MCF 10A (cell line): ENCODE measurements around the gene GARRE1. TPM values are rescaled to one million over a fixed set of nuclear protein-coding genes. Genes with fewer than 3 reads are reported as not detected.

ENCODE experiments used
- BruUV-seq: library from RNA; stranded (reverse); fragments of 400-500 nt; replicated peaks from 2 replicates; lab custom pipeline; 2021; lab: Mats Ljungman, UMichigan
- CTCF ChIA-PET: fragments of 300-600 bp; sonication (Branson Sonifier 250); formaldehyde crosslinking; extraction: SDS; loops from one replicate; lab custom pipeline; 2021; ENCODE audit warnings: antibody characterized with exemption, inconsistent platforms; lab: Yijun Ruan, JAX
- POLR2A ChIA-PET: fragments of 300-600, 350-650 bp; sonication (Branson Sonifier 250); formaldehyde crosslinking; extraction: SDS; loops from one replicate; lab custom pipeline; 2020; ENCODE audit warnings: antibody characterized with exemption, inconsistent platforms; lab: Yijun Ruan, JAX
- DNase-seq: peaks from one replicate; pipeline ENCODE4 v3.0.0-alpha.2; 2018; ENCODE audit not compliant: unreplicated experiment
- H3K27ac Mint-ChIP-seq: one replicate; pipeline ENCODE4 v1.8.0; 2022; ENCODE audit warnings: mild to moderate bottlenecking, low read depth, mixed read lengths; ENCODE audit not compliant: unreplicated experiment
- H3K27me3 Mint-ChIP-seq: one replicate; pipeline ENCODE4 v1.8.0; 2022; ENCODE audit warnings: mixed read lengths; ENCODE audit not compliant: insufficient read depth, unreplicated experiment
- H3K36me3 Mint-ChIP-seq: one replicate; pipeline ENCODE4 v1.8.0; 2022; ENCODE audit warnings: mild to moderate bottlenecking, moderate library complexity, mixed read lengths; ENCODE audit not compliant: insufficient read depth, unreplicated experiment
- H3K4me1 Mint-ChIP-seq: one replicate; pipeline ENCODE4 v1.8.0; 2022; ENCODE audit warnings: mixed read lengths; ENCODE audit not compliant: insufficient read depth, unreplicated experiment
- H3K4me3 Mint-ChIP-seq: one replicate; pipeline ENCODE4 v1.8.0; 2022; ENCODE audit warnings: mild to moderate bottlenecking, moderate library complexity, mixed read lengths; ENCODE audit not compliant: unreplicated experiment
- H3K9me3 Mint-ChIP-seq: one replicate; pipeline ENCODE4 v1.8.0; 2022; ENCODE audit warnings: mixed read lengths; ENCODE audit not compliant: unreplicated experiment
- intact Hi-C: fragments of 100-400 bp; cut with micrococcal nuclease; formaldehyde crosslinking; loops from 2 replicates; pipeline ENCODE4 v1.14.1; 2022
- total RNA-seq: library from RNA; stranded (reverse); gene quantifications from 2 replicates; pipeline ENCODE4 v1.2.3, GENCODE V29; 2022
- TF ChIP-seq, protein P1 (sequence below): fragments of 200-600 bp; IDR thresholded peaks from one replicate; pipeline ENCODE4 v1.8.0; 2022; ENCODE audit warnings: antibody characterized with exemption, mild to moderate bottlenecking; ENCODE audit not compliant: unreplicated experiment

GARRE1 gene
- total RNA-seq, 1 experiment from 2014 or later: 12.8 TPM

DNA sequence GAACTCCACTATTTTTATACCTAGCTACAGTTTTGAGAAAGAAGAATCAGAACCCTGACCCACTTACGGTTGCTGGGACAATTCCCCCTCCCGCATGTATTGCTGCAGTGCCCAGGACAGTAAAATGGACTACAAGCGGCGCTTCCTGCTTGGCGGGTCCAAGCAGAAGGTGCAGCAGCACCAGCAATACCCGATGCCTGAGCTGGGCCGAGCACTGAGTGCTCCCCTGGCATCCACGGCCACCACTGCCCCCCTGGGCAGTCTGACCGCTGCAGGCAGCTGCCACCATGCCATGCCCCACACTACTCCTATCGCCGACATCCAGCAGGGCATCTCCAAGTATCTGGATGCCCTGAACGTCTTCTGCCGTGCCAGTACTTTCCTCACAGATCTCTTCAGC, 46.0 kb downstream of the GARRE1 start:
- intact Hi-C loops: no loop called here
- no peak overlapping the region for H3K4me3 Mint-ChIP-seq
- no peaks in the 10 kb centered on the region for H3K9me3 Mint-ChIP-seq
- no peak for DNase-seq
- no peaks in the 10 kb centered on the region for H3K4me1 Mint-ChIP-seq
- H3K27me3 Mint-ChIP-seq: no peaks in the 10 kb centered on the region
- H3K36me3 Mint-ChIP-seq: peaks cover 29% of the 10 kb centered on the region
- POLR2A ChIA-PET: interaction anchor here (0.6 kb wide), 1 partner anchor 47 kb away, joined by 3 read pairs; no protein-coding TSS in a partner anchor
- BruUV-seq: no TSS peak
- TF ChIP-seq, protein P1, sequence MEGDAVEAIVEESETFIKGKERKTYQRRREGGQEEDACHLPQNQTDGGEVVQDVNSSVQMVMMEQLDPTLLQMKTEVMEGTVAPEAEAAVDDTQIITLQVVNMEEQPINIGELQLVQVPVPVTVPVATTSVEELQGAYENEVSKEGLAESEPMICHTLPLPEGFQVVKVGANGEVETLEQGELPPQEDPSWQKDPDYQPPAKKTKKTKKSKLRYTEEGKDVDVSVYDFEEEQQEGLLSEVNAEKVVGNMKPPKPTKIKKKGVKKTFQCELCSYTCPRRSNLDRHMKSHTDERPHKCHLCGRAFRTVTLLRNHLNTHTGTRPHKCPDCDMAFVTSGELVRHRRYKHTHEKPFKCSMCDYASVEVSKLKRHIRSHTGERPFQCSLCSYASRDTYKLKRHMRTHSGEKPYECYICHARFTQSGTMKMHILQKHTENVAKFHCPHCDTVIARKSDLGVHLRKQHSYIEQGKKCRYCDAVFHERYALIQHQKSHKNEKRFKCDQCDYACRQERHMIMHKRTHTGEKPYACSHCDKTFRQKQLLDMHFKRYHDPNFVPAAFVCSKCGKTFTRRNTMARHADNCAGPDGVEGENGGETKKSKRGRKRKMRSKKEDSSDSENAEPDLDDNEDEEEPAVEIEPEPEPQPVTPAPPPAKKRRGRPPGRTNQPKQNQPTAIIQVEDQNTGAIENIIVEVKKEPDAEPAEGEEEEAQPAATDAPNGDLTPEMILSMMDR: no peak
- H3K27ac Mint-ChIP-seq: no peak overlapping the region
- CTCF ChIA-PET: interaction anchor here (0.6 to 1.1 kb wide), 2 partner anchors 11 to 18 kb away, joined by 3 to 4 read pairs; no protein-coding TSS in a partner anchor

DNA sequence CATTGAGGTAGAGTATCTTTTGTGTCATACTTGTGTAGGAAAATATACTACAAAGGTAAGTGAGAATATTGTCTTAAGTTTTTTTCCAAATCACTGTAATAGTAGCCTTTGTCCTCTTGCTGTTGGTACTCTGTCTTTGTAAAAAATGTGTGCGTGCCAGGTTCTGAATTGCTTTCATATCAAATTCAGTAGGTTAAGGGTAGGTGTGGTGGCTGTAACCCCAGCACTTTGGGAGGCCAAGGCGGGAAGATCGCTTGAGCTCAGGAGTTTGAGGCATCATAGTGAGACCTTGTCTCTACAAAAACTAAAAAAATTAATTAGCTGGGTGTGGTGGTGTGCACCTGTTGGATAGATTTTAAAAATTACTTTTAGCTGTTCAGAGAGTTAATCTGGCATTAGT, 46.6 kb downstream of the GARRE1 start:
- Mint-ChIP-seq H3K27ac (no peak overlapping the region), H3K27me3 (no peaks in the 10 kb centered on the region), H3K4me1 (no peaks in the 10 kb centered on the region), H3K36me3 (peaks cover 29% of the 10 kb centered on the region), H3K9me3 (no peaks in the 10 kb centered on the region), H3K4me3 (no peak overlapping the region)
- intact Hi-C loops: no loop called here
- no TSS peak for BruUV-seq
- ChIA-PET POLR2A (interaction anchor here (0.7 kb wide), 1 partner anchor 13 kb away, joined by 6 read pairs; no protein-coding TSS in a partner anchor), CTCF (interaction anchor here (0.8 to 1.1 kb wide), 2 partner anchors 19 to 43 kb away, joined by 4 read pairs; no protein-coding TSS in a partner anchor)
- DNase-seq: no peak
- TF ChIP-seq, protein P1: no peak

Other genes with a start within 250 kb of the GARRE1 start
- 93.7 and 100 TPM in 2 replicates for gene LSM14A, start 82.0 kb upstream of the GARRE1 start, total RNA-seq
- 139 and 201 TPM in 2 replicates for gene GPI, start 110.6 kb downstream of the GARRE1 start, total RNA-seq
- gene PDCD2L, start 149.8 kb downstream of the GARRE1 start, total RNA-seq: 11.1 and 24.4 TPM in 2 replicates
- gene UBA2, start 173.8 kb downstream of the GARRE1 start, total RNA-seq: 118 and 126 TPM in 2 replicates
- gene WTIP, start 227.2 kb downstream of the GARRE1 start, total RNA-seq: 15.9 and 22.6 TPM in 2 replicates